Calu3 (cell line): ENCODE results near the gene DICER1. TPM values are rescaled to one million over a fixed set of nuclear protein-coding genes. Genes with fewer than 3 reads are reported as not detected.

Experiments
- BruUV-seq: library from RNA; stranded (reverse); fragments of 400-500 nt; replicated peaks from 2 replicates; lab custom pipeline; 2021; lab: Mats Ljungman, UMichigan
- CTCF ChIA-PET: fragments of 300-600 bp; sonication (Branson Sonifier 250); formaldehyde crosslinking; loops from one replicate; lab custom pipeline; 2022; ENCODE audit warnings: antibody characterized with exemption; lab: Charles Lee
- DNase-seq: peaks from one replicate; pipeline ENCODE4 v3.0.0; 2022
- H3K27ac Mint-ChIP-seq: one replicate; pipeline ENCODE4 v1.8.0; 2022; ENCODE audit warnings: mixed read lengths; ENCODE audit not compliant: unreplicated experiment
- H3K27me3 Mint-ChIP-seq: one replicate; pipeline ENCODE4 v1.8.0; 2022; ENCODE audit warnings: mixed read lengths; ENCODE audit not compliant: unreplicated experiment
- H3K36me3 Mint-ChIP-seq: one replicate; pipeline ENCODE4 v1.8.0; 2022; ENCODE audit warnings: mild to moderate bottlenecking, moderate library complexity, mixed read lengths; ENCODE audit not compliant: insufficient read depth, unreplicated experiment
- H3K4me1 Mint-ChIP-seq: one replicate; pipeline ENCODE4 v1.8.0; 2022; ENCODE audit warnings: mild to moderate bottlenecking, low read depth, mixed read lengths; ENCODE audit not compliant: unreplicated experiment
- H3K4me3 Mint-ChIP-seq: one replicate; pipeline ENCODE4 v1.8.0; 2022; ENCODE audit warnings: mild to moderate bottlenecking, low read depth, moderate library complexity, mixed read lengths; ENCODE audit not compliant: unreplicated experiment
- H3K9me3 Mint-ChIP-seq: one replicate; pipeline ENCODE4 v1.8.0; 2022; ENCODE audit warnings: low read depth, mixed read lengths; ENCODE audit not compliant: unreplicated experiment
- CTCF ChIP-seq: fragments of 200-600 bp; IDR thresholded peaks from one replicate; pipeline ENCODE4 v1.8.0; 2022; ENCODE audit warnings: antibody characterized with exemption; ENCODE audit not compliant: unreplicated experiment
- intact Hi-C: fragments of 100-400 bp; cut with micrococcal nuclease; formaldehyde crosslinking; loops from one replicate; pipeline ENCODE4 v1.10.0; 2022; ENCODE audit not compliant: unreplicated experiment
- total RNA-seq: library from RNA; stranded (reverse); gene quantifications from 2 replicates; pipeline ENCODE4 v1.2.3, GENCODE V29; 2022

DICER1 gene
- total RNA-seq, 1 experiment from 2014 or later: 53.8 TPM

- Mint-ChIP-seq H3K4me1 (peaks cover 16% of the 10 kb centered on the region), H3K36me3 (peaks cover 18% of the 10 kb centered on the region), H3K4me3 (no peak overlapping the region), H3K27me3 (no peaks in the 10 kb centered on the region), H3K27ac (no peak overlapping the region), H3K9me3 (no peaks in the 10 kb centered on the region)
- BruUV-seq: no TSS peak
- CTCF ChIA-PET: interaction anchor here (0.6 kb wide), 1 partner anchor 419 kb away, joined by 3 read pairs; no protein-coding TSS in a partner anchor
- DNase-seq: no peak
- intact Hi-C loops: no loop called here
- no peak for TF ChIP-seq CTCF
Measured at GRCh38 chr14:95133282-95133681, 24.0 kb downstream of the DICER1 start.

- no peak overlapping the region for H3K27ac Mint-ChIP-seq
- peaks cover 20% of the 10 kb centered on the region for H3K36me3 Mint-ChIP-seq
- no peak for DNase-seq
- H3K9me3 Mint-ChIP-seq: no peaks in the 10 kb centered on the region
- no peak for TF ChIP-seq CTCF
- H3K4me1 Mint-ChIP-seq: peaks cover 16% of the 10 kb centered on the region
- BruUV-seq: no TSS peak
- no peak overlapping the region for H3K4me3 Mint-ChIP-seq
- CTCF ChIA-PET: interaction anchor here (0.6 to 0.7 kb wide), 2 partner anchors 418 to 1053 kb away, joined by 3 read pairs; no protein-coding TSS in a partner anchor
- H3K27me3 Mint-ChIP-seq: no peaks in the 10 kb centered on the region
- intact Hi-C loops: no loop called here
Measured at GRCh38 chr14:95132760-95133159, 24.6 kb downstream of the DICER1 start.

- no peak for TF ChIP-seq CTCF
- no peaks in the 10 kb centered on the region for H3K4me1 Mint-ChIP-seq
- no peak overlapping the region for H3K4me3 Mint-ChIP-seq
- intact Hi-C loops: no loop called here
- H3K36me3 Mint-ChIP-seq: peaks cover 28% of the 10 kb centered on the region
- no peaks in the 10 kb centered on the region for H3K27me3 Mint-ChIP-seq
- CTCF ChIA-PET: no interaction called here
- H3K27ac Mint-ChIP-seq: no peak overlapping the region
- BruUV-seq: no TSS peak
- DNase-seq: no peak
- no peaks in the 10 kb centered on the region for H3K9me3 Mint-ChIP-seq
Measured at GRCh38 chr14:95130549-95130948, 26.8 kb downstream of the DICER1 start.

GRCh38 chr14:95128140-95128539 lies 29.2 kb downstream of the DICER1 start:
- Mint-ChIP-seq H3K27me3 (no peaks in the 10 kb centered on the region), H3K36me3 (peaks cover 29% of the 10 kb centered on the region), H3K4me3 (no peak overlapping the region), H3K4me1 (no peaks in the 10 kb centered on the region), H3K9me3 (no peaks in the 10 kb centered on the region), H3K27ac (no peak overlapping the region)
- no TSS peak for BruUV-seq
- DNase-seq: no peak
- CTCF ChIA-PET: no interaction called here
- intact Hi-C loops: no loop called here
- TF ChIP-seq CTCF: no peak
